C4-2B (cell line): ENCODE results near the gene ARL6IP4.
"Not testable (repeated sequence)": the region's sequence is repeated elsewhere in the genome, so short reads cannot be mapped to it uniquely, and the experiment has no call there.

Source experiments
- H3K27ac ChIP-seq: fragments of 450-650 bp; 2 replicates; pipeline ENCODE4 v1.5.1; 2017
- ZFX ChIP-seq: fragments of 450-650 bp; IDR thresholded peaks from 2 replicates; pipeline ENCODE4 v1.6.1; 2017
- TF ChIP-seq, protein P1 (sequence below): fragments of 450-650 bp; conservative IDR thresholded peaks from 2 replicates; pipeline ENCODE4 v1.5.1; 2017; ENCODE audit warnings: mild to moderate bottlenecking

Gene ARL6IP4

DNA sequence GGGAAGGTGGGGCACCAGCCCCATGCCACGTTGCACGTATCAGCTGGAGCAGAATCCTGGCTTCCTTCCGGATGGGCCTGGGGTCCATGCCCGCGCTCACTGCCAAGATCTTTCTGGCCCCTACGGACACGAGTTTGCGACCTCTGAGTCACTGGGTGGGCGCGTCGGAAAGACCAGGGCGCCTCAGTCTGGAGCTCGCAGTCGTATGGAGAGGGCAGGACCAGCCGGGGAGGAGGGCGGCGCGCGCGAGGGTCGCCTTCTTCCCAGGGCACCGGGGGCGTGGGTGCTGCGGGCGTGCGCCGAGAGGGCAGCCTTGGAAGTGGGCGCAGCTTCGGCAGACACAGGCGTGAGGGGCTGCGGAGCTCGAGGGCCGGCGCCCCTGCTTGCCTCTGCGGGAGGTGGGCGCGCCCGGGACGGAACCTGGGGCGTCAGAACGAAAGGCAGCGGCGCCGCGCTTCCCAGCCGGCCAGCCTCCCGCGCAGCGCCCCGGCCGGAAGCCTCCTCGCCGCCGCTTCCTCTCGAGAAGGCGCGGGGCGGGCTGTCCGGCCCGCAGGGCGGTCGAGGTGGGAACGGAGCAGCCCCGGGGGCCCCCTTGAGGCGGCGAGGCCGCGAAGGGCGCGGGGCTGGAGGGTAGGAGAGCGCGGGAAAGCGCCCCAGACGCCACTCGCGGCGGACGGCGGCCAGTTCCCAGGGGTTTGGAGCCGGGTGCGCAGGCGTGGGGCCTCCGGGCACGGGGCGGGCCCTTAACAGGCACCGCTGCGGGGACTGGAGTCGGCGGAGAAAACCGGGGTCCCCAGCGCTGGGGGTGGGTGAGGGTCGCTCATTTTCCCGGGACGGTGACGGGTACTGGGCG lies at the start of gene ARL6IP4:
Gene ARL6IP4 (plus strand): TSS at position 499 of the 853 bp plus-strand sequence. CDS start 459 bp downstream, outside the sequence.
- peak; percentile 92 for TF ChIP-seq ZFX
- TF ChIP-seq, protein P1, sequence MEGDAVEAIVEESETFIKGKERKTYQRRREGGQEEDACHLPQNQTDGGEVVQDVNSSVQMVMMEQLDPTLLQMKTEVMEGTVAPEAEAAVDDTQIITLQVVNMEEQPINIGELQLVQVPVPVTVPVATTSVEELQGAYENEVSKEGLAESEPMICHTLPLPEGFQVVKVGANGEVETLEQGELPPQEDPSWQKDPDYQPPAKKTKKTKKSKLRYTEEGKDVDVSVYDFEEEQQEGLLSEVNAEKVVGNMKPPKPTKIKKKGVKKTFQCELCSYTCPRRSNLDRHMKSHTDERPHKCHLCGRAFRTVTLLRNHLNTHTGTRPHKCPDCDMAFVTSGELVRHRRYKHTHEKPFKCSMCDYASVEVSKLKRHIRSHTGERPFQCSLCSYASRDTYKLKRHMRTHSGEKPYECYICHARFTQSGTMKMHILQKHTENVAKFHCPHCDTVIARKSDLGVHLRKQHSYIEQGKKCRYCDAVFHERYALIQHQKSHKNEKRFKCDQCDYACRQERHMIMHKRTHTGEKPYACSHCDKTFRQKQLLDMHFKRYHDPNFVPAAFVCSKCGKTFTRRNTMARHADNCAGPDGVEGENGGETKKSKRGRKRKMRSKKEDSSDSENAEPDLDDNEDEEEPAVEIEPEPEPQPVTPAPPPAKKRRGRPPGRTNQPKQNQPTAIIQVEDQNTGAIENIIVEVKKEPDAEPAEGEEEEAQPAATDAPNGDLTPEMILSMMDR, result no peak

DNA sequence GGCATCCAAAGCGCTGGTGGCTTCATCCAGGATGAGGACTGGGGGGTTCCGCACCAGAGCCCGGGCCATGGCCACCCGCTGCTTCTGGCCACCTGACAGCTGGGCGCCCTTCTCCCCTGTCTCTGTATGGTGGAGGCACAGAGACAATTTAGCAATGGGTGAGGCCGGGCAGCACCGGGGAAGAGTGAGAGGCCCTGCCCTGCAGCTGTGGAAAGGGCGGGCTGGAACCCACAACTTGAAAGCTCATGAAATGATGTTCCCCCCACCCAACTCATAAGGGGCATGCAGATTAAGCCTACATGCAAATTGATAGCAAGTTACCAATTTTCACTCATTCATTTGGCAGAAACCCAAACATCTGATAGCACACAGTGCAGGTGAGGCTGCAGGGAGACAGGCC lies 48.3 kb upstream of the ARL6IP4 start:
- TF ChIP-seq, protein P1, result no peak
- no peak for TF ChIP-seq ZFX

More for the DNA sequence above, at the start of gene ARL6IP4:
- H3K27ac ChIP-seq, result peak within 1 kb of the TSS; percentile 86

DNA sequence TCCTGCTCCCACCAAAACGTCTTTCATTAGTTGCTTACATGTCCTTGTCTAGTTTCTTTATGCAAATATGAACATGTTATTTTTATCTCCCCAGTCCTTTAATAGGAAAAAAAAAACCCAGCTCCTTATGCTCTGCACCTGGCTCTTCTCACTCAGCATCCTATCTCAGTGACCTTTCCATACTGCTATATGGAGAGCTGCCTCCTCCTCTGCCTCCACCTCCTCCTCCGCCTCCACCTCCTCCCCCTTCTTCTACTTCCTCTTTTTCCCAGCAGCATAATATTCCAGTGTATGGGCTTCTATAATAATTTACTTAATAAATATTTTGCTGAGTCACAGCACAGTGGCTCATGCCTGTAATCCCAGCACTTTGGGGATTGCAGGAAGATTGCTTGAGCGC lies 45.8 kb upstream of the ARL6IP4 start:
- no peak for TF ChIP-seq ZFX
- no peak overlapping the region for H3K27ac ChIP-seq

More for the DNA sequence above, 48.3 kb upstream of the ARL6IP4 start:
- no peak overlapping the region for H3K27ac ChIP-seq

DNA sequence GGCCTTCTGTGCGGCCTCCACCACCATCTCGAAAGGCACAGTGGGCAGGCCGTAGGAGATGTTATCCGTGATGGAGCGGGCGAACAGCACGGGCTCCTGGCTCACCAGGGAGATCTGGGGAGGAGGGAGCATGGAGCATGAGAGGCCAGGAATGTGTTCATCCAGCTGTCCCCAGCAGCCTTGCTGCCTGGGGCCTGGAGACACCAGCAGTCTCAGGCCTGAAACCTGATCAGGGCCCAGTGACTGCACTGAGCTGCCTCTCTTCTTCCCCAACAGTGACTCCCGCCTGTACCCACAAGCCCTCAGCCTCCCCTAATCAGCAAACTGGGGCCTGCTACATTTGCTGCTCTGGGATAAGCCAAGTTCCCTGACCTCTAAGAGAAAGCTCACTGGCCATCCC lies 45.2 kb upstream of the ARL6IP4 start:
- H3K27ac ChIP-seq, result no peak overlapping the region
- TF ChIP-seq, protein P1, result no peak
- no peak for TF ChIP-seq ZFX

DNA sequence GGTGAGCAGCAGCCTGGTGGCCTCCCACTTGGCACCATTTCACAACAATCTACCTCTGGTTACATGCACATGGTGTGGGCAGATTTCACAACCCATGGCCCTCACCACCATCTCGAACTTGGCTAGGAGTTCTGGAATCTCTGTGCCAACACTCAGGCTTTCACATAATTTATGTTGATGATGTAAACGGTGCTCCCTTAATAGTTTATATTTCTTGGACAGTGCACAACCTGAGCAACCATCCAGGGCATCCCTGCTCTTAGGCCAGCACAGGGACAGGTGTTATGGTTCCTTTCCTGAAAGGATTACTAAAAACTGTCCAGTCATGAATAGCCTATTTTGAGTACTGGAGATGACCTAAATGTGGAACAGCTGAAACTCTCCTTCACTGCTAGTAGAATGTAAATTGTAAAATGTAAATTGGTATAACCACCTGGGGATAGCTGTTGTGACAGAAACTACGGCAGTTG lies 42.8 kb upstream of the ARL6IP4 start:
- TF ChIP-seq ZFX, result no peak
- TF ChIP-seq, protein P1, result no peak
- H3K27ac ChIP-seq, result no peak overlapping the region

DNA sequence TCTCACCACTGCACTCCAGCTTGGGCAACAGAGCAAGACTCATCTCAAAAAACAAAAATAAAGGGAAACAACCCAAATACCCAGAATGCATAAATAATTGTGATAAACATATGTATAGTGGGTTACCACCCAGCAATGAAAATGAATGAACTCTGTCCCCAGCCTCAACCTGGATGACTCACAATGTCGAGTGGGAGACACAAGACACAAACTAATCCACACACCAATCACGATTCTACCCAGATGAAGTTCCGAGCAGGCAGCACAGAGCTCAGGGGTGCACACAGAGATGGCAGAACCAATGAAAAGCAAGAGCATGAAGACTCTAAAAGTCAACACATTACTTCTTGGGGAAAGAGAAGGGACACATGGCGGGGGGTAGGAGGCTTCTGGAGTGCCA lies 41.4 kb upstream of the ARL6IP4 start:
- H3K27ac ChIP-seq, result no peak overlapping the region
- TF ChIP-seq, protein P1, result no peak
- no peak for TF ChIP-seq ZFX

DNA sequence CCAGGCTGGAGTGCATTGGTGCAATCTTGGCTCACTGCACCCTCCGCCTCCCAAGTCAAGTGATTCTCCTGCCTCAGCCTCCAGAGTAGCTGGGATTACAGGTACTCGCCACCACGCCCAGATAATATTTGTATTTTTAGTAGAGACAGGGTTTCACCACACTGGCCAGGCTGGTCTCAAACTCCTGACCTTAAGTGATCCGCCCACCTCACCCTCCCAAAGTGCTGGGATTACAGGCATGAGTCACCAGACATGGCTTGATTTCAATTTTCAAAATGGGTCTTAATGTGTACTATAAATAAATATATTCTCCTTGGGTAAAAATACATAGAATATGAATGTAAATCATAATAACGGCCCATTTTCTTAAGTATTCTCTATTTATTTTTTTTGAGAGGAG lies 39.1 kb upstream of the ARL6IP4 start:
- H3K27ac ChIP-seq, result not testable (repeated sequence)

DNA sequence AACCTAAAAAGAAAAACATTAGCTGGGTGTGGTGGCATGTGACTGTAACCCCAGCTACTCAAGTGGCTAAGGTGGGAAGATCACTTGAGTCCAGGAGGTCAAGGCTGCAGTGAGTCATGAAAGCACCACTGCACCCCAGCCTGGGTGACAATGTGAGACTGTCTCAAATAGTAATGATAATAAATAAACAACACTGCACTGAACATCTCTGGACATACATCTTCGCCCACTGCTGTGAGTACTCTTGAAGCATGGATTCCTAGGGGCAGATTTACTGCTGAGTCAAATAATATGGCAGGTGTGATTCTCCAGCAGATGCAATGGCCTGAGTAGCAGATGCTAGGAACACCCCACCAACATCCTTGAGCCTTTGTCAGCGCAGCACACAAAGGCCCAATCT lies 37.8 kb upstream of the ARL6IP4 start:
- TF ChIP-seq ZFX, result no peak
- TF ChIP-seq, protein P1, result no peak
- no peak overlapping the region for H3K27ac ChIP-seq
